NT2/D1 (cell line): ENCODE results near the gene KLHL21.

Experiments
- SUZ12 ChIP-seq: IDR thresholded peaks from 2 replicates; pipeline ENCODE4 v1.6.1; 2011; ENCODE audit not compliant: insufficient read length, insufficient read depth; ENCODE audit errors: extremely low read depth
- YY1 ChIP-seq: IDR thresholded peaks from 2 replicates; pipeline ENCODE4 v1.6.1; 2011; ENCODE audit not compliant: insufficient read length, insufficient read depth

GRCh38 chr1:6597777-6598131 is 4.9 kb downstream of the KLHL21 start:
- no peak for TF ChIP-seq YY1
- no peak for TF ChIP-seq SUZ12
